Measurements from ENCODE around the gene SATB1. TPM values are rescaled to one million over a fixed set of nuclear protein-coding genes. Genes with fewer than 3 reads are reported as not detected.
"Not testable (repeated sequence)": the region's sequence is repeated elsewhere in the genome, so short reads cannot be mapped to it uniquely, and the experiment has no call there.

The SATB1 gene
- total RNA-seq = 100 to 1,000 TPM; 211 TPM
- polyA plus RNA-seq = 100 to 1,000 TPM; 101 to 109 TPM

- Histone ChIP-seq H3K27ac (ENCODE audit: low read depth, low read length) (peak within 1 kb of the TSS; percentile 79), H3K36me3 (ENCODE audit: insufficient read depth, low read length) (no peaks in the 10 kb centered on the region), H3K27me3 (ENCODE audit: insufficient read depth, low read length) (no peaks in the 10 kb centered on the region), H3K9me3 (ENCODE audit: control insufficient read depth in 1 of 2, low read length in 2 of 2) (no peaks in the 10 kb centered on the region), H3K4me1 (ENCODE audit: insufficient read depth, low read length) (peaks cover 72% of the 10 kb centered on the region), H3K4me3 (ENCODE audit: low read length in 2 of 2) (peak within 1 kb of the TSS; percentile 66 to 77)
- POLR2A ChIA-PET (ENCODE audit: partially characterized antibody) = interaction anchor here (0.6 to 5.1 kb wide), 14 partner anchors 8 to 1403 kb away, joined by 3 to 48 read pairs (median 6); no protein-coding TSS in a partner anchor
- DNase-seq = peak; percentile 67 to 81 (median 68)
- peaks cover 14 to 30% of the 10 kb centered on the region in 2 donors for H3K36me3 Mint-ChIP-seq
- H3K27me3 Mint-ChIP-seq = peaks cover 0 to 1% of the 10 kb centered on the region in 2 donors
- intact Hi-C loops (cut with micrococcal nuclease) = loop anchor here (1.0 to 10.0 kb wide), 7 partner anchors 8 to 720 kb away; partner anchors contain the start of genes KCNH8 and TBC1D5
- peak within 1 kb of the TSS; percentile 91 to 98 (median 97) for H3K4me3 Mint-ChIP-seq
- no peaks in the 10 kb centered on the region for H3K9me3 Mint-ChIP-seq
- peak within 1 kb of the TSS; percentile 95 to 98 (median 97) for H3K27ac Mint-ChIP-seq
- H3K4me1 Mint-ChIP-seq = peaks cover 48 to 88% (median 65%) of the 10 kb centered on the region in 4 donors
- CTCF ChIA-PET (ENCODE audit: partially characterized antibody) = interaction anchor here (1.8 kb wide), 1 partner anchor 135 kb away, joined by 5 read pairs; no protein-coding TSS in a partner anchor
Measured at GRCh38 chr3:18424729-18425640, at the start of gene SATB1. Gene SATB1 (minus strand): TSS chr3:18425339. CDS start chr3:18420967, 4,372 bp downstream.

- ChIA-PET POLR2A (ENCODE audit: partially characterized antibody) (no interaction called here), CTCF (ENCODE audit: partially characterized antibody) (no interaction called here)
- Histone ChIP-seq H3K4me1 (ENCODE audit: insufficient read depth, low read length) (no peaks in the 10 kb centered on the region), H3K9me3 (ENCODE audit: control insufficient read depth in 1 of 2, low read length in 2 of 2) (no peaks in the 10 kb centered on the region), H3K27me3 (ENCODE audit: insufficient read depth, low read length) (no peaks in the 10 kb centered on the region), H3K4me3 (ENCODE audit: low read length in 2 of 2) (no peak overlapping the region), H3K27ac (ENCODE audit: low read depth, low read length) (no peak overlapping the region), H3K36me3 (ENCODE audit: insufficient read depth, low read length) (no peaks in the 10 kb centered on the region)
- Mint-ChIP-seq H3K9me3 (peaks cover 0 to 2% (median 0%) of the 10 kb centered on the region in 8 donors), H3K4me1 (peaks cover 0 to 2% (median 0%) of the 10 kb centered on the region in 4 donors), H3K27me3 (no peaks in the 10 kb centered on the region), H3K27ac (no peak overlapping the region), H3K4me3 (no peak overlapping the region), H3K36me3 (peaks cover 20 to 32% of the 10 kb centered on the region in 2 donors)
- no peak for DNase-seq
- intact Hi-C loops (cut with micrococcal nuclease) = no loop called here
Measured at GRCh38 chr3:18474202-18474601, 49.1 kb upstream of the SATB1 start.

GRCh38 chr3:18469775-18470174, 44.6 kb upstream of the SATB1 start:
- Histone ChIP-seq H3K27ac (ENCODE audit: low read depth, low read length) (no peak overlapping the region), H3K27me3 (ENCODE audit: insufficient read depth, low read length) (no peaks in the 10 kb centered on the region), H3K4me1 (ENCODE audit: insufficient read depth, low read length) (no peaks in the 10 kb centered on the region), H3K36me3 (ENCODE audit: insufficient read depth, low read length) (no peaks in the 10 kb centered on the region), H3K4me3 (ENCODE audit: low read length in 2 of 2) (no peak overlapping the region), H3K9me3 (ENCODE audit: control insufficient read depth in 1 of 2, low read length in 2 of 2) (no peaks in the 10 kb centered on the region)
- Mint-ChIP-seq H3K27ac (no peak overlapping the region), H3K4me3 (no peak overlapping the region), H3K4me1 (peaks cover 0 to 3% (median 0%) of the 10 kb centered on the region in 4 donors), H3K27me3 (no peaks in the 10 kb centered on the region), H3K9me3 (no peaks in the 10 kb centered on the region), H3K36me3 (peaks cover 51 to 53% of the 10 kb centered on the region in 2 donors)
- DNase-seq = no peak
- CTCF ChIA-PET (ENCODE audit: partially characterized antibody) = no interaction called here
- intact Hi-C loops (cut with micrococcal nuclease) = no loop called here
- POLR2A ChIA-PET (ENCODE audit: partially characterized antibody) = interaction anchor here (0.8 to 1.0 kb wide), 3 partner anchors 10 to 23 kb away, joined by 3 to 4 read pairs (median 3); no protein-coding TSS in a partner anchor

- H3K9me3 Mint-ChIP-seq = peaks cover 0 to 7% (median 5%) of the 10 kb centered on the region in 8 donors
- H3K4me1 Mint-ChIP-seq = peaks cover 0 to 3% (median under 1%) of the 10 kb centered on the region in 4 donors
- intact Hi-C loops (cut with micrococcal nuclease) = no loop called here
- no peak for DNase-seq
- Histone ChIP-seq H3K27ac (ENCODE audit: low read depth, low read length) (no peak overlapping the region), H3K4me3 (ENCODE audit: low read length in 2 of 2) (no peak overlapping the region), H3K4me1 (ENCODE audit: insufficient read depth, low read length) (no peaks in the 10 kb centered on the region), H3K36me3 (ENCODE audit: insufficient read depth, low read length) (no peaks in the 10 kb centered on the region), H3K27me3 (ENCODE audit: insufficient read depth, low read length) (no peaks in the 10 kb centered on the region), H3K9me3 (ENCODE audit: control insufficient read depth in 1 of 2, low read length in 2 of 2) (no peaks in the 10 kb centered on the region)
- POLR2A ChIA-PET (ENCODE audit: partially characterized antibody) = no interaction called here
- no peak overlapping the region for H3K4me3 Mint-ChIP-seq
- no peak overlapping the region for H3K27ac Mint-ChIP-seq
- H3K36me3 Mint-ChIP-seq = peaks cover 55 to 58% of the 10 kb centered on the region in 2 donors
- CTCF ChIA-PET (ENCODE audit: partially characterized antibody) = no interaction called here
- H3K27me3 Mint-ChIP-seq = no peaks in the 10 kb centered on the region
Measured at GRCh38 chr3:18466136-18466535, 41.0 kb upstream of the SATB1 start.

GRCh38 chr3:18454766-18455165, 29.6 kb upstream of the SATB1 start:
- POLR2A ChIA-PET (ENCODE audit: partially characterized antibody) = no interaction called here
- H3K27ac Mint-ChIP-seq = no peak overlapping the region
- H3K27ac ChIP-seq (ENCODE audit: low read depth, low read length) = no peak overlapping the region

GRCh38 chr3:18449618-18450017, 24.5 kb upstream of the SATB1 start:
- Mint-ChIP-seq H3K4me1 (peaks cover 17 to 60% (median 36%) of the 10 kb centered on the region in 4 donors), H3K36me3 (peaks cover 42 to 46% of the 10 kb centered on the region in 2 donors), H3K9me3 (peaks cover 0 to 20% (median 11%) of the 10 kb centered on the region in 8 donors), H3K27ac (peak overlapping the region in 1 of 7 donors; percentile 53)
- POLR2A ChIA-PET (ENCODE audit: partially characterized antibody) = interaction anchor here (1.0 to 1.5 kb wide), 2 partner anchors 11 to 27 kb away, joined by 4 read pairs; no protein-coding TSS in a partner anchor
- DNase-seq; H3K27me3 ChIP-seq (ENCODE audit: insufficient read depth, low read length); H3K4me3 Mint-ChIP-seq; H3K27ac ChIP-seq (ENCODE audit: low read depth, low read length); H3K27me3 Mint-ChIP-seq; H3K36me3 ChIP-seq (ENCODE audit: insufficient read depth, low read length); H3K9me3 ChIP-seq (ENCODE audit: control insufficient read depth in 1 of 2, low read length in 2 of 2); CTCF ChIA-PET (ENCODE audit: partially characterized antibody); H3K4me3 ChIP-seq (ENCODE audit: low read length in 2 of 2): not testable (repeated sequence)
- H3K4me1 ChIP-seq (ENCODE audit: insufficient read depth, low read length) = peaks cover 18% of the 10 kb centered on the region
- intact Hi-C loops (cut with micrococcal nuclease) = loop anchor here (5.0 kb wide), 3 partner anchors 278 to 538 kb away; no protein-coding TSS in a partner anchor

More at GRCh38 chr3:18454766-18455165, 29.6 kb upstream of the SATB1 start:
- CTCF ChIA-PET (ENCODE audit: partially characterized antibody) = interaction anchor here (1.3 kb wide), 1 partner anchor 105 kb away, joined by 3 read pairs; no protein-coding TSS in a partner anchor
- Histone ChIP-seq H3K27me3 (ENCODE audit: insufficient read depth, low read length) (no peaks in the 10 kb centered on the region), H3K4me1 (ENCODE audit: insufficient read depth, low read length) (peaks cover 9% of the 10 kb centered on the region), H3K36me3 (ENCODE audit: insufficient read depth, low read length) (no peaks in the 10 kb centered on the region), H3K9me3 (ENCODE audit: control insufficient read depth in 1 of 2, low read length in 2 of 2) (no peaks in the 10 kb centered on the region), H3K4me3 (ENCODE audit: low read length in 2 of 2) (no peak overlapping the region)
- peaks cover 0 to 8% (median 4%) of the 10 kb centered on the region in 8 donors for H3K9me3 Mint-ChIP-seq
- peaks cover 19 to 49% (median 34%) of the 10 kb centered on the region in 4 donors for H3K4me1 Mint-ChIP-seq
- no peak overlapping the region for H3K4me3 Mint-ChIP-seq
- DNase-seq = no peak
- intact Hi-C loops (cut with micrococcal nuclease) = no loop called here
- H3K27me3 Mint-ChIP-seq = no peaks in the 10 kb centered on the region
- H3K36me3 Mint-ChIP-seq = peaks cover 13 to 44% of the 10 kb centered on the region in 2 donors

Data from CD4-positive, alpha-beta memory T cell (primary cell).